Uterus (tissue), 2 donors: ENCODE results near the gene RIPOR3.

Source experiments
- CTCF ChIP-seq, 4 experiments: fragments of 200-600 bp in 2 of 4; fragments of 450-650 bp in 2 of 4; sonication (generic) in 2 of 4; IDR thresholded peaks; one replicate each; pipeline ENCODE4 v1.5.1; 2016 to 2019; ENCODE audit warnings: antibody characterized with exemption in 4 of 4, mild to moderate bottlenecking in 2 of 4, moderate library complexity in 1 of 4
- POLR2A ChIP-seq, 2 donors: fragments of 450-650 bp; IDR thresholded peaks; one replicate each; pipeline ENCODE4 v1.6.1; 2016; ENCODE audit warnings: antibody characterized with exemption in 2 of 2, mild to moderate bottlenecking in 1 of 2, moderate library complexity in 1 of 2

- TF ChIP-seq CTCF (IDR thresholded peaks at IDR 0.05) (no peak), POLR2A (IDR thresholded peaks at IDR 0.05) (no peak)
Observed at GRCh38 chr20:50600281-50600895, 91.0 kb downstream of the RIPOR3 start.
